ENCODE results near the gene RPS6KA2. TPM values are rescaled to one million over a fixed set of nuclear protein-coding genes. Genes with fewer than 3 reads are reported as not detected.

Gene RPS6KA2
- total RNA-seq, 1 donor from 2014 or later: 12.3 TPM

DNA sequence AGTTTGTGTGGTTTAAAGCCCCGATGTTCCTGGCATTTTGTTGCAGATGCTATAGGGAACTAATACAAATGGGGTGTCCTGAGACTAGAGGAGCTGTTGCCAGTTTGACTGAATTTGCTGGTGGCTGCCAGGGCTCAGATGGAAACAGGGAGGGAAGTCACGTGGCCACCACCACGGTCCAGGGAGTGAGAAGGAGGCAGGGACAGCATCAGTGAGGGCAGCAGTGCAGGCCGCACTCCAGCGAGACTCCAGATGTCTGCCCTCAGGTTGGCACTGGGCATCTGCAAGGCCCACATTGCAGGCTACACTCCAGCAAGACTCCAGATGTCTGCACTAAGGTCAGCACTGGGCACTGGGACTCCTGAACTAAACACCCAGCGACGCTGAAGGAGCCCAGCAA, 126.8 kb downstream of the RPS6KA2 start:
- Mint-ChIP-seq H3K27me3 (ENCODE audit: low read depth) (peaks cover 23% of the 10 kb centered on the region), H3K27ac (no peak overlapping the region), H3K36me3 (peaks cover 16% of the 10 kb centered on the region), H3K4me3 (no peak overlapping the region), H3K4me1 (peaks cover 11% of the 10 kb centered on the region), H3K9me3 (no peaks in the 10 kb centered on the region)
- TF ChIP-seq, protein P1, sequence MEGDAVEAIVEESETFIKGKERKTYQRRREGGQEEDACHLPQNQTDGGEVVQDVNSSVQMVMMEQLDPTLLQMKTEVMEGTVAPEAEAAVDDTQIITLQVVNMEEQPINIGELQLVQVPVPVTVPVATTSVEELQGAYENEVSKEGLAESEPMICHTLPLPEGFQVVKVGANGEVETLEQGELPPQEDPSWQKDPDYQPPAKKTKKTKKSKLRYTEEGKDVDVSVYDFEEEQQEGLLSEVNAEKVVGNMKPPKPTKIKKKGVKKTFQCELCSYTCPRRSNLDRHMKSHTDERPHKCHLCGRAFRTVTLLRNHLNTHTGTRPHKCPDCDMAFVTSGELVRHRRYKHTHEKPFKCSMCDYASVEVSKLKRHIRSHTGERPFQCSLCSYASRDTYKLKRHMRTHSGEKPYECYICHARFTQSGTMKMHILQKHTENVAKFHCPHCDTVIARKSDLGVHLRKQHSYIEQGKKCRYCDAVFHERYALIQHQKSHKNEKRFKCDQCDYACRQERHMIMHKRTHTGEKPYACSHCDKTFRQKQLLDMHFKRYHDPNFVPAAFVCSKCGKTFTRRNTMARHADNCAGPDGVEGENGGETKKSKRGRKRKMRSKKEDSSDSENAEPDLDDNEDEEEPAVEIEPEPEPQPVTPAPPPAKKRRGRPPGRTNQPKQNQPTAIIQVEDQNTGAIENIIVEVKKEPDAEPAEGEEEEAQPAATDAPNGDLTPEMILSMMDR (IDR thresholded peaks at IDR 0.05; ENCODE audit: unreplicated experiment): no peak
- no peak for DNase-seq (ENCODE audit: low spot score in 2 of 2, unreplicated experiment in 2 of 2)

DNA sequence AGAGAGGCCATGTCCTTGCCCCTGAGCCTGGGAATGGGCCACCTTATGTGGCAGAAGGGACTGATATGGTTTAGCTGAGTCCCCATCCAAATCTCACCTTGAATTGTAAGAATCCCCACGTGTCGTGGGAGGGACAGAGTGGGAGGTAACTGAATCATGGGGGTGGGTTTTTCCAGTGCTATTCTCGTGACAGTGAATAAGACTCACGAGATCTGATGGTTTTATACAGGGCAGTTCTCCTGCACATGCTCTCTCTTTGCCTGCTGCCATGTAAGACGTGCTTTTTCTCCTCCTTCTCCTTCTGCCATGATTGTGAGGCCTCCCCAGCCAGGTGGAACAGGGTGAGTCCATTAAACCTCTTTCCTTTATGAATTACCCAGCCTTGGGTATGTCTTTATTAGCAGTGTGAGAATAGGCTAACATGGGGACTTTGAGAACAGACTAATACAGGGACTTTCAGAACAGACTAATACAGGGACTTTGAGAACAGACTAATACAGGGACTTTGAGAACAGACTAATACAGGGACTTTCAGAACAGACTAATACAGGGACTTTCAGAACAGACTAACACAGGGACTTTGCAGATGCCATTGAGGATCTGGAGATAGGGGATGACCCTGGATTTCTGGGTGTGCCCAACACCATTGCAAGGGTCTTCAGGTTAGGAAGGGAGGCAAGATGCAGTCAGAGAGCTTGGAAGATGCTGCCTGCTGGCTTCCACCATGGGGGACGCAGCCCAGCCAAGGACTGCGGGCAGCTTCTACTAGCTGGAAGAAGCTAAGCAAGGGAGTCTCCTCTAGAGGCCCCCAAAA, 127.5 kb downstream of the RPS6KA2 start:
- peaks cover 23% of the 10 kb centered on the region for H3K27me3 Mint-ChIP-seq (ENCODE audit: low read depth)
- TF ChIP-seq, protein P1 (IDR thresholded peaks at IDR 0.05; ENCODE audit: unreplicated experiment): no peak
- H3K27ac Mint-ChIP-seq: no peak overlapping the region
- peaks cover 19% of the 10 kb centered on the region for H3K36me3 Mint-ChIP-seq
- DNase-seq (ENCODE audit: low spot score in 2 of 2, unreplicated experiment in 2 of 2): no peak
- no peak overlapping the region for H3K4me3 Mint-ChIP-seq
- H3K4me1 Mint-ChIP-seq: peaks cover 14% of the 10 kb centered on the region
- H3K9me3 Mint-ChIP-seq: no peaks in the 10 kb centered on the region

DNA sequence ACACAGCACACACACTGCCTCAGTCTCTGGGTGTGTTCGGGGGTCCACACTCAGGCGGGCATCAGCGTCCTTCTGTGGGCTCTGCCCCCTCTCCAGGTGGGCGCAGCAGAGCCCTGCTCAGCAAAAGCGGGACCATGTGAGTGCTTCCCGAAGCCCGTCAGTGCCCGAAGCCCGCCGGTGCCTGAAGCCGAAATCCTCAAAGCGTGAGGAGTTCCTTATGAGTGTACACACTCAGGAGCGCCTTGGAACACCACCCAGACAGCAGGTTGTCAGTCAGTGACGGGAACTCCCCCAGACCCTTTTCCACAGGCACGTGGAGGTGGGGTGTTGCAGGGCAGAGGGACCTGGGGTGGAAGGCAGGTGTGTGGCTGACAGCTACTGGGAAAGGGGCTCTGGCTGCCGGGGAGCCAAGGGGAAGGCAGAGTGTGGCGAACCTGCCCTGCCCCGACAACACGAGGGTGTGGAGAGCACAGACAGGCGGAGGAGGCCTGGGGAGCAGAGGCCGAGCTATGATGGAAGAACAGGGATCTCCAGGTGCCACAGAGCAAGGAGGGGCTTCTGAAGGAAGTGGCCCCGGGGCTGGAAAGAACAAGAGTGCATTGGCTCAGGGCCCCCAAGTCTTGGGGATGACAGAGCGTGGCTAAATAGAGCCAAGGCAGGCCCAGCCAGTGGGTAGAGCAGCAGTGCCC, 128.2 kb downstream of the RPS6KA2 start:
- peaks cover 14% of the 10 kb centered on the region for H3K4me1 Mint-ChIP-seq
- H3K36me3 Mint-ChIP-seq: peaks cover 14% of the 10 kb centered on the region
- H3K9me3 Mint-ChIP-seq: no peaks in the 10 kb centered on the region
- peaks cover 23% of the 10 kb centered on the region for H3K27me3 Mint-ChIP-seq (ENCODE audit: low read depth)
- DNase-seq (ENCODE audit: low spot score in 2 of 2, unreplicated experiment in 2 of 2): no peak
- TF ChIP-seq, protein P1 (IDR thresholded peaks at IDR 0.05; ENCODE audit: unreplicated experiment): no peak
- H3K27ac Mint-ChIP-seq: no peak overlapping the region
- H3K4me3 Mint-ChIP-seq: no peak overlapping the region

DNA sequence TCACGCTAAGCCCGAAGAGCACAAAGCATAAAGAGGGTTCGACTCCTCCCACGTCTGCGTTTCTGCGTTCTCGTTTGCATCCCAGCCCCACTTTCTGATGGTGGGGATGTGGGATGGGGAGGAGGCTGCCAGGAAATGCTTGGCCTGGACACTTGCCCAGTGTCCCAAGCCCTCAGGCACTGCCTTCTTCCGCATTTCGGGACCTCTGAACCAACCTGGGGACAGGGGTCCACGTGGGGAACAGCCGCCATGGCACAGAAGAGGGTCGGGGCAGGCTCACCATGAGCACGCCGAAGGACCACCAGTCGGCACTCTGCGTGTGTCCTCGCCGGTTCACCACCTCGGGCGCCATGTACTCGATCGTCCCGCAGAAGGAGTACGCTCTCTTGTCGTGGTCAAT, 128.8 kb downstream of the RPS6KA2 start:
- H3K27ac Mint-ChIP-seq: no peak overlapping the region
- no peak for DNase-seq (ENCODE audit: low spot score in 2 of 2, unreplicated experiment in 2 of 2)
- no peaks in the 10 kb centered on the region for H3K9me3 Mint-ChIP-seq
- H3K36me3 Mint-ChIP-seq: peaks cover 10% of the 10 kb centered on the region
- H3K27me3 Mint-ChIP-seq (ENCODE audit: low read depth): peaks cover 23% of the 10 kb centered on the region
- H3K4me3 Mint-ChIP-seq: no peak overlapping the region
- TF ChIP-seq, protein P1 (IDR thresholded peaks at IDR 0.05; ENCODE audit: unreplicated experiment): no peak
- peaks cover 14% of the 10 kb centered on the region for H3K4me1 Mint-ChIP-seq

DNA sequence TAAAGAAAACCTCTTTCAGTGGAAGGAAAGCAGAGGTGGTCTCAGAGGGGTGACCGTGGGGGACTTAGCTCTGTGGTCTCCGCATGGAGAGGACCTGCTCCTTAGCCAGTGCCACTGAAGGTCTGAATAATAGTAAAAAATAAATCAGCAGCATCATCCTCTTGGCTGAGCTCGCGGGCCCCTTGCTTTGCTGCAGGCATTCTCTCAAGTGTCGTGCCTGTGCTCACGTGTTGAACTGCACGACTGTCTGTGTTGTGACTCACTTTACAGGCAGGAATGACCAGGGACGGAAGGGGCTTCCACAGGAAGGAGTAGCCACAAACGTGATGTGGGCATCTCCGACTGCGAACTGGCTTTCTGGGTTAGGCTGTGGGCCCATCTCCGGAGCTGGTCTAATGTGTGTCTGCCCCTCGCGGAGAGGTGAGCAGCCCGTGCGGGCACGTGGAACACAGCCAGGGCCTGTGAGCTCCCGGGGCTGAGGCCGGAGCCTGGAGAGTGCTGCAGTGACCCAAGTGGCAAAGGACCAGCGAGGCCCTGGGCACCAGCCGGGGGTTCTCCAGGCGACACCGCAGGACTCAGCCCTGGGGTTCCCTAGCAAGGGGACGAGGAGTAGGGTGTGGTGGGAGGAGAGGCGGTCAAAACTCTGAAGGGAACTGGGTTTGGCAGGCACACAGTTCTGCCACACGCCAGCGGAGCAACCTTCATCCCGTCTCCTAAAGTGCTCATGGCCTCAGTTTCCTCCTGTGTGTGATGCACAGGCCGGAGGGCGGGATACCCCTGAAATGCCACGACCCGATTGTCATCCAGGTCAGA, 129.8 kb downstream of the RPS6KA2 start:
- H3K9me3 Mint-ChIP-seq: no peaks in the 10 kb centered on the region
- H3K27me3 Mint-ChIP-seq (ENCODE audit: low read depth): peaks cover 23% of the 10 kb centered on the region
- H3K27ac Mint-ChIP-seq: no peak overlapping the region
- peaks cover 11% of the 10 kb centered on the region for H3K4me1 Mint-ChIP-seq
- TF ChIP-seq, protein P1 (IDR thresholded peaks at IDR 0.05; ENCODE audit: unreplicated experiment): no peak
- peaks cover 10% of the 10 kb centered on the region for H3K36me3 Mint-ChIP-seq
- DNase-seq (ENCODE audit: low spot score in 2 of 2, unreplicated experiment in 2 of 2): no peak
- H3K4me3 Mint-ChIP-seq: no peak overlapping the region

Data from mesothelial cell of epicardium (in vitro differentiated cells).